Panc1 (cell line): Measurements from ENCODE around the gene RAC2.

Experiments
- POLR2AphosphoS5 ChIP-seq: IDR thresholded peaks from 2 replicates; pipeline ENCODE4 v1.6.1; 2012; ENCODE audit warnings: mild to moderate bottlenecking, low read depth, low read length, moderate library complexity
- SIN3A ChIP-seq: IDR thresholded peaks from 2 replicates; pipeline ENCODE4 v1.6.1; 2012; ENCODE audit warnings: low read depth, mild to moderate bottlenecking, low read length, moderate library complexity, borderline replicate concordance; ENCODE audit not compliant: insufficient read depth
- TF ChIP-seq, protein P1 (sequence below): fragments of 450-650 bp; IDR thresholded peaks from 2 replicates; pipeline ENCODE4 v1.5.1; 2017; ENCODE audit warnings: mild to moderate bottlenecking

DNA sequence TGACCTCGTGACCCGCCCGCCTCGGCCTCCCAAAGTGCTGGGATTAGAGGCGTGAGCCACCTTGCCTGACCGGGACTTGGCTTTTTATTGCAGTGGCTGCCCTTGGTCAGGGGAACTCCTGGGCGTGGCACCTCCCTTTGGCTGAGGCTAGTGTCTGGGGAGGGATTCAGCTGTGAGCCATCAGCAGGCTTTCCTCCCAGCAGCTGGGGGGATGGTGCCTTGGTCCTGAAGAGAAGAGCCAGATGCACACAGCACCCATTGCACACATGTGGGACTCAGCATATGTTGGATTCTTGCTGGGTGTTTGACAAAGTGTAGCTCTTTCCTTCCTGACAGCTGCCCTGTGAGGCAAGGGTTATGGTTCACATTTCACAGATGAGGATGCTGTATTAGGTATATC is 46.7 kb upstream of the RAC2 start:
- TF ChIP-seq, protein P1, sequence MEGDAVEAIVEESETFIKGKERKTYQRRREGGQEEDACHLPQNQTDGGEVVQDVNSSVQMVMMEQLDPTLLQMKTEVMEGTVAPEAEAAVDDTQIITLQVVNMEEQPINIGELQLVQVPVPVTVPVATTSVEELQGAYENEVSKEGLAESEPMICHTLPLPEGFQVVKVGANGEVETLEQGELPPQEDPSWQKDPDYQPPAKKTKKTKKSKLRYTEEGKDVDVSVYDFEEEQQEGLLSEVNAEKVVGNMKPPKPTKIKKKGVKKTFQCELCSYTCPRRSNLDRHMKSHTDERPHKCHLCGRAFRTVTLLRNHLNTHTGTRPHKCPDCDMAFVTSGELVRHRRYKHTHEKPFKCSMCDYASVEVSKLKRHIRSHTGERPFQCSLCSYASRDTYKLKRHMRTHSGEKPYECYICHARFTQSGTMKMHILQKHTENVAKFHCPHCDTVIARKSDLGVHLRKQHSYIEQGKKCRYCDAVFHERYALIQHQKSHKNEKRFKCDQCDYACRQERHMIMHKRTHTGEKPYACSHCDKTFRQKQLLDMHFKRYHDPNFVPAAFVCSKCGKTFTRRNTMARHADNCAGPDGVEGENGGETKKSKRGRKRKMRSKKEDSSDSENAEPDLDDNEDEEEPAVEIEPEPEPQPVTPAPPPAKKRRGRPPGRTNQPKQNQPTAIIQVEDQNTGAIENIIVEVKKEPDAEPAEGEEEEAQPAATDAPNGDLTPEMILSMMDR, result no peak
- TF ChIP-seq SIN3A (no peak), POLR2AphosphoS5 (no peak)
